ENCODE results near the gene LRFN2. TPM values are rescaled to one million over a fixed set of nuclear protein-coding genes. Genes with fewer than 3 reads are reported as not detected.

The LRFN2 gene
- total and polyA plus RNA-seq, 2 experiments from 2014 or later = 0.29 to 2.5 TPM

DNA sequence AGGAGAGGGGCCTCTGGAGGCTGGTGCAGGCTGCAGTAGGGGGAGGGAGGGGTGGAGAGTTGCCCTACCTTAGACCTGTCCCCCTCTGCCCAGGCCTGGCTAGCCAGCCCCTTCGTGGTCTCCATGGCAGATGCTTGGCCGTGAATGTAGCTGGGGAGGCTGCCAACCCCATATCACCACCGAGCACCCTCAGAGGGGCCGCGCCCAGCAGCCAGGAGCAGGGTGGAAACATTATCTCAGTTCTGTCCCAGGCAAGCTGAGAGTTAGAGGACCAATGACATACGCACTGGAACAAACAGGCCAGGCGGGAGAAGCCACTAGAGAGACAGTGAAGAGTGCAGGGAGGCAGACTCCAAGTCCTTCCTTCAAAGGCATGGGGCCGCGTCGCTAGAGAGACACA, 66.5 kb downstream of the LRFN2 start:
- no peaks in the 10 kb centered on the region for H3K36me3 Mint-ChIP-seq (ENCODE audit: low read depth)

DNA sequence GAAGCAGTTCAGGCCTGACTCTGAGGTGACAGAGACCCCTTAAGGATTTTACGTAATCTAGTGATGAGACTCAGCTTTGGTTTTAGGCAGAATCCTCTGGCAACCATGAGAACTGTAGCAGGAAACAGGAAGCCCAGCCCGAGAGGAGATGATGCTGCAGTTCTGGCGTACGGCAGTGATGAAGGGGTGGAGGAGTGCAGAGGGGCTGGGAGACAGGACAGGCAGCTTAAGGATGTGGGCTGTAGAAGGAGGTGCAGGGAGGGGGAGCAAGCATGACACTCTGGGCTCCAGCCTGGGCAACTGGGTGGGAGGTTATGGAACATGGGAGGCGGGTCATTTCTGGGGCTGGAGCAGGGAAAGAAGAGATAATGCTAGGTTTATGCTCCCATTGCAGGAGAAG, 67.1 kb downstream of the LRFN2 start:
- H3K27me3 ChIP-seq (ENCODE audit: insufficient read depth) = no peaks in the 10 kb centered on the region
- no peaks in the 10 kb centered on the region for H3K36me3 Mint-ChIP-seq (ENCODE audit: low read depth)
- peaks cover 4% of the 10 kb centered on the region; the same call in 1 of the 2 replicates for H3F3A ChIP-seq (replicated peaks; ENCODE audit: low read depth)
- H3K36me3 ChIP-seq (ENCODE audit: insufficient read depth) = no peaks in the 10 kb centered on the region
- H3K4me3 ChIP-seq = no peak overlapping the region
- no peaks in the 10 kb centered on the region; the same call in 2 of the 3 replicates for H3K9me3 Mint-ChIP-seq
- no peak overlapping the region for H3K27ac Mint-ChIP-seq
- no peak overlapping the region for H3K4me3 Mint-ChIP-seq
- no peak overlapping the region for H2AFZ ChIP-seq
- no peaks in the 10 kb centered on the region for H4K20me1 ChIP-seq (replicated peaks; ENCODE audit: insufficient read depth)
- H3K9me2 ChIP-seq (ENCODE audit: insufficient read depth) = no peaks in the 10 kb centered on the region
- H3K27me3 Mint-ChIP-seq (ENCODE audit: insufficient read depth, low read depth, poor library complexity) = peaks cover 5% of the 10 kb centered on the region
- TF ChIP-seq ZNF114 (CRISPR knock-in tag; IDR thresholded peaks at IDR 0.05) (no peak), JUNB (IDR thresholded peaks at IDR 0.05; ENCODE audit: unreplicated experiment) (no peak), POLR2AphosphoS5 (IDR thresholded peaks at IDR 0.05; ENCODE audit: low read depth) (no peak)
- TF ChIP-seq, protein P1, sequence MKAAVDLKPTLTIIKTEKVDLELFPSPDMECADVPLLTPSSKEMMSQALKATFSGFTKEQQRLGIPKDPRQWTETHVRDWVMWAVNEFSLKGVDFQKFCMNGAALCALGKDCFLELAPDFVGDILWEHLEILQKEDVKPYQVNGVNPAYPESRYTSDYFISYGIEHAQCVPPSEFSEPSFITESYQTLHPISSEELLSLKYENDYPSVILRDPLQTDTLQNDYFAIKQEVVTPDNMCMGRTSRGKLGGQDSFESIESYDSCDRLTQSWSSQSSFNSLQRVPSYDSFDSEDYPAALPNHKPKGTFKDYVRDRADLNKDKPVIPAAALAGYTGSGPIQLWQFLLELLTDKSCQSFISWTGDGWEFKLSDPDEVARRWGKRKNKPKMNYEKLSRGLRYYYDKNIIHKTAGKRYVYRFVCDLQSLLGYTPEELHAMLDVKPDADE (IDR thresholded peaks at IDR 0.05) = no peak
- peaks cover 27% of the 10 kb centered on the region for H3K4me1 ChIP-seq (ENCODE audit: insufficient read depth)
- no peaks in the 10 kb centered on the region for H3K79me2 ChIP-seq (replicated peaks; ENCODE audit: insufficient read depth)
- H3K27ac ChIP-seq (ENCODE audit: low read depth) = no peak overlapping the region
- H3K4me2 ChIP-seq = no peak overlapping the region
- H3K4me1 Mint-ChIP-seq = peaks cover 35% of the 10 kb centered on the region
- DNase-seq (ENCODE audit: low spot score) (no peak), ATAC-seq (no peak)

More for the DNA sequence above, 66.5 kb downstream of the LRFN2 start:
- ATAC-seq = no peak
- H3K27me3 ChIP-seq (ENCODE audit: insufficient read depth) = no peaks in the 10 kb centered on the region
- Mint-ChIP-seq H3K4me1 (peaks cover 41% of the 10 kb centered on the region), H3K27me3 (ENCODE audit: insufficient read depth, low read depth, poor library complexity) (peaks cover 5% of the 10 kb centered on the region), H3K9me3 (no peaks in the 10 kb centered on the region; the same call in 2 of the 3 replicates), H3K27ac (no peak overlapping the region), H3K4me3 (no peak overlapping the region)
- H2AFZ ChIP-seq = no peak overlapping the region
- no peaks in the 10 kb centered on the region for H4K20me1 ChIP-seq (replicated peaks; ENCODE audit: insufficient read depth)
- DNase-seq (ENCODE audit: low spot score) = no peak
- H3K27ac ChIP-seq (ENCODE audit: low read depth) = no peak overlapping the region
- H3K4me2 ChIP-seq = no peak overlapping the region
- H3K4me1 ChIP-seq (ENCODE audit: insufficient read depth) = peaks cover 33% of the 10 kb centered on the region
- H3F3A ChIP-seq (replicated peaks; ENCODE audit: low read depth) = peaks cover 8% of the 10 kb centered on the region; the same call in 1 of the 2 replicates
- H3K4me3 ChIP-seq = no peak overlapping the region
- TF ChIP-seq STAT1 (IDR thresholded peaks at IDR 0.05; ENCODE audit: unreplicated experiment) (no peak), POLR2AphosphoS5 (IDR thresholded peaks at IDR 0.05; ENCODE audit: low read depth) (no peak)
- TF ChIP-seq, protein P1 (IDR thresholded peaks at IDR 0.05) = no peak
- no peaks in the 10 kb centered on the region for H3K79me2 ChIP-seq (replicated peaks; ENCODE audit: insufficient read depth)
- no peaks in the 10 kb centered on the region for H3K36me3 ChIP-seq (ENCODE audit: insufficient read depth)
- H3K9me2 ChIP-seq (ENCODE audit: insufficient read depth) = no peaks in the 10 kb centered on the region

DNA sequence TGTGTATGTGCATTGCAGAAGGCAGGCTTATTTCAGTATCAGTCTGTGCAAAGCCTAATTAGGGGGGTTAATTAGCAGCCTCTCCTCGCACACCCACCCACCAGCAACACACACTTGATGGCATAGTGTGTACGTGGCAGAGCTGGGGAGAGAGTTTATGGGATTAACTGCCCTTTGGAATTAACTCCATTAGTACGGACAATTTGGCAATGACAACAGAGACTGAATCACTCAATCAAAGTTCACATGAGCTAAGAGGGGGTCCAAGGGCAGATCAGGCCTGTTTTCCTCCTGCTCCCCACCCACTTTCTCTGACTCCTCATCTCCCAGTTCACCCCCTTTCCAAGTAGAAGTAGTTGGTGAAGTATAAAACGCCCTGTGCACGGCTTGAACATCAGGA, 69.5 kb downstream of the LRFN2 start:
- H3F3A ChIP-seq (replicated peaks; ENCODE audit: low read depth) = no peaks in the 10 kb centered on the region
- ATAC-seq (no peak), DNase-seq (ENCODE audit: low spot score) (no peak)
- H4K20me1 ChIP-seq (replicated peaks; ENCODE audit: insufficient read depth) = no peaks in the 10 kb centered on the region
- no peak overlapping the region for H3K4me3 Mint-ChIP-seq
- no peak overlapping the region for H3K27ac Mint-ChIP-seq
- no peak overlapping the region for H3K27ac ChIP-seq (ENCODE audit: low read depth)
- no peak overlapping the region for H2AFZ ChIP-seq
- H3K9me3 Mint-ChIP-seq = no peaks in the 10 kb centered on the region; the same call in 2 of the 3 replicates
- no peaks in the 10 kb centered on the region for H3K27me3 ChIP-seq (ENCODE audit: insufficient read depth)
- H3K4me1 ChIP-seq (ENCODE audit: insufficient read depth) = peaks cover 10% of the 10 kb centered on the region
- H3K4me2 ChIP-seq = no peak overlapping the region
- peaks cover 14% of the 10 kb centered on the region for H3K4me1 Mint-ChIP-seq
- H3K36me3 ChIP-seq (ENCODE audit: insufficient read depth) = no peaks in the 10 kb centered on the region
- no peaks in the 10 kb centered on the region for H3K36me3 Mint-ChIP-seq (ENCODE audit: low read depth)
- H3K9me2 ChIP-seq (ENCODE audit: insufficient read depth) = no peaks in the 10 kb centered on the region
- peaks cover 5% of the 10 kb centered on the region for H3K27me3 Mint-ChIP-seq (ENCODE audit: insufficient read depth, low read depth, poor library complexity)
- no peak overlapping the region for H3K4me3 ChIP-seq
- H3K79me2 ChIP-seq (replicated peaks; ENCODE audit: insufficient read depth) = no peaks in the 10 kb centered on the region
- no peak for TF ChIP-seq ZNF462 (CRISPR knock-in tag; IDR thresholded peaks at IDR 0.05)

Measured in GM23338 (cell line).